ENCODE measurements around the gene MAGI3. TPM values are rescaled to one million over a fixed set of nuclear protein-coding genes. Genes with fewer than 3 reads are reported as not detected.

Gene MAGI3
- total and polyA plus RNA-seq, 4 donors: 3.0 to 28.8 (median 7.5) TPM

GRCh38 chr1:113657556-113658063, 267.3 kb downstream of the MAGI3 start:
- WGBS: 87% methylated on average over 3 of the region's 3 CpGs
- Histone ChIP-seq H3K27me3 (ENCODE audit: control insufficient read depth in 4 of 4, insufficient read depth in 4 of 4, low read length in 3 of 4) (no peaks in the 10 kb centered on the region), H3K36me3 (ENCODE audit: control insufficient read depth in 4 of 4, insufficient read depth in 3 of 4, low read depth in 1 of 4, low read length in 3 of 4) (peaks cover 0 to 16% (median 5%) of the 10 kb centered on the region in 4 donors), H3K27ac (ENCODE audit: low read depth in 1 of 2, low read length in 2 of 2) (no peak overlapping the region), H3K4me3 (ENCODE audit: low read depth in 1 of 3, low read length in 3 of 3) (no peak overlapping the region), H3K9ac (ENCODE audit: low read depth in 1 of 2, low read length in 2 of 2) (no peak overlapping the region), H3K9me3 (ENCODE audit: control insufficient read depth in 4 of 4, low read length in 3 of 4) (no peaks in the 10 kb centered on the region), H3K4me1 (ENCODE audit: control insufficient read depth in 4 of 4, insufficient read depth in 4 of 4, low read length in 3 of 4) (no peaks in the 10 kb centered on the region)
- DNase-seq (ENCODE audit: low spot score): no peak
- TF ChIP-seq MAX (IDR thresholded peaks at IDR 0.05) (no peak), REST (IDR thresholded peaks at IDR 0.05) (no peak), EGR1 (IDR thresholded peaks at IDR 0.05; ENCODE audit: low read depth in 2 of 2) (no peak), FOXA2 (IDR thresholded peaks at IDR 0.05) (no peak), ATF3 (IDR thresholded peaks at IDR 0.05) (no peak), ZBTB33 (IDR thresholded peaks at IDR 0.05) (no peak), GABPA (IDR thresholded peaks at IDR 0.05 in 1 of 2, conservative IDR thresholded peaks at IDR 0.05 in 1 of 2) (no peak), FOXA1 (IDR thresholded peaks at IDR 0.05) (no peak), RXRA (IDR thresholded peaks at IDR 0.05) (no peak), HNF4G (IDR thresholded peaks at IDR 0.05) (no peak), CTCF (IDR thresholded peaks at IDR 0.05; ENCODE audit: low read depth, low read length, missing input control) (no peak), YY1 (IDR thresholded peaks at IDR 0.05) (no peak), SP1 (IDR thresholded peaks at IDR 0.05) (no peak), RAD21 (IDR thresholded peaks at IDR 0.05) (no peak), HNF4A (conservative IDR thresholded peaks at IDR 0.05) (no peak), JUND (IDR thresholded peaks at IDR 0.05) (no peak), NR2F2 (IDR thresholded peaks at IDR 0.05) (no peak)

Data from liver (tissue), 9 donors.